ENCODE measurements around the gene SELENOP. TPM values are rescaled to one million over a fixed set of nuclear protein-coding genes. Genes with fewer than 3 reads are reported as not detected.

SELENOP gene
- total RNA-seq, 2 donors from 2014 or later = 0.16 to 0.34 TPM

- peak overlapping the region; percentile 31 for H3K27ac Mint-ChIP-seq
- H3K27me3 Mint-ChIP-seq (ENCODE audit: low read depth) = peaks cover 12% of the 10 kb centered on the region
- H3K9me3 Mint-ChIP-seq = no peaks in the 10 kb centered on the region
- ATAC-seq (replicated peaks in 1 of 2) = no peak
- H3K36me3 Mint-ChIP-seq (ENCODE audit: insufficient read depth in 2 of 2) = no peaks in the 10 kb centered on the region
- no peak for DNase-seq
- H3K4me1 Mint-ChIP-seq (ENCODE audit: low read depth) = no peaks in the 10 kb centered on the region
- no peak overlapping the region for H3K4me3 Mint-ChIP-seq
Observed at GRCh38 chr5:42767491-42768105, 44.1 kb downstream of the SELENOP start.

- no peaks in the 10 kb centered on the region for H3K36me3 Mint-ChIP-seq (ENCODE audit: insufficient read depth in 2 of 2)
- ATAC-seq (replicated peaks in 1 of 2) (no peak), DNase-seq (no peak)
- H3K9me3 Mint-ChIP-seq = no peaks in the 10 kb centered on the region
- peaks cover 13% of the 10 kb centered on the region for H3K27me3 Mint-ChIP-seq (ENCODE audit: low read depth)
- H3K4me1 Mint-ChIP-seq (ENCODE audit: low read depth) = peaks cover 10% of the 10 kb centered on the region
- no peak overlapping the region for H3K4me3 Mint-ChIP-seq
- no peak overlapping the region for H3K27ac Mint-ChIP-seq
Observed at GRCh38 chr5:42761791-42762190, 49.9 kb downstream of the SELENOP start.

GRCh38 chr5:42760426-42760825 lies 51.3 kb downstream of the SELENOP start:
- Mint-ChIP-seq H3K27ac (no peak overlapping the region), H3K4me1 (ENCODE audit: low read depth) (peaks cover 10% of the 10 kb centered on the region), H3K27me3 (ENCODE audit: low read depth) (peaks cover 6% of the 10 kb centered on the region), H3K9me3 (no peaks in the 10 kb centered on the region), H3K36me3 (ENCODE audit: insufficient read depth in 2 of 2) (no peaks in the 10 kb centered on the region), H3K4me3 (no peak overlapping the region)
- DNase-seq (no peak), ATAC-seq (replicated peaks in 1 of 2) (no peak)

- H3K36me3 Mint-ChIP-seq (ENCODE audit: insufficient read depth in 2 of 2) = no peaks in the 10 kb centered on the region
- ATAC-seq (replicated peaks in 1 of 2) = no peak
- H3K4me3 Mint-ChIP-seq = no peak overlapping the region
- no peaks in the 10 kb centered on the region for H3K9me3 Mint-ChIP-seq
- no peak overlapping the region for H3K27ac Mint-ChIP-seq
- peaks cover 10% of the 10 kb centered on the region for H3K4me1 Mint-ChIP-seq (ENCODE audit: low read depth)
- H3K27me3 Mint-ChIP-seq (ENCODE audit: low read depth) = peaks cover 6% of the 10 kb centered on the region
- no peak for DNase-seq
Observed at GRCh38 chr5:42759456-42759855, 52.2 kb downstream of the SELENOP start.

DNA sequence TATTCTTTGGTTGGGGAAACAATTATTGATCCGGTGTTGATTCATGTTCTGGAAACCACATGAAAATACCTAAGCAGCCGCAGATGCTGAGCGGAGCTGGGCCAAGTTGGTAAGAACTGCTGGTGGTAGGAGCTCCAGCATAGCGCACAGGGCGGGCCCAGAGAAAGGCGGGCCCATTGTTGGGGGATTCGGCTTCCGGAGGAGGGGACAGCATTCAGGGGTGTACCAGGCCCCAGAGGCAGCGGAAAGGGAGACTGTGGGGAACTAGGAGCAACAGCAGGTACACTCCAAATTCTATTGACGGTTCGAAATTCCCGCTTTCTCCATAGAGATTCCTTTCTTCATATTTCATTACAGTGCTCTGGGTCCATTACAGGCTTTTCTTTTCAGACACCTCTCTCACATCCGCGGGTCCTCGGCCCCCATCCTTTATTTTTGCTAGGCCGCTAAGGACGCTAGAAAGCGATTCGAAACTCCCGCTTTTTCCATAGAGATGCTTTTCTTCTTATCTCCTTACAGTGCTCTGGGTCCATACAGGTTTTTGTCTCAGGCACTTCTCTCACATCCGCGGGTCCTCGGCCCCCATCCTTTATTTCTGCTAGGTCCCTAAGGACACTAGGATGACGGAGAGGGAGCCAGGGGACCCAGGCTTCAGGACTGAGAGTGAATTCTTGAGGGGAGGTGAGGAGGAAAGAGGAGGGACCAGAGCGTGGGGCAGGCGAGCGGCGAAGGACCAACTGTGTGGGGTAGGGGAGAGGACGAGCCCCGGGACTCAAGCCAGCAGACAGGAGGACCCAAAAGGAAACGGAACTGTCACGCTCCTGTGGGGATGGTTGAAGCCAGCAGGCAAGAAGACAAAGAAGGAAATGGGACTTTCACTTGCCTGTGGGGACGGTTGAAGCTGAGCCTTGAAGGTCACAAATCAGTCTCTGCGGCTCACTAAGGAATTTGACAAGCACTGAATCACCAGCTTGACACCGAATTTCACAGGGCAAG lies 54.8 kb downstream of the SELENOP start, which contains the start of gene CCDC152:
Gene CCDC152 (plus strand): TSS at position 213 of the 996 bp plus-strand sequence. CDS start 2,304 bp downstream, outside the sequence.
- no peaks in the 10 kb centered on the region for H3K9me3 Mint-ChIP-seq
- peaks cover 10% of the 10 kb centered on the region for H3K4me1 Mint-ChIP-seq (ENCODE audit: low read depth)
- DNase-seq (peak; percentile 65 to 70), ATAC-seq (replicated peaks in 1 of 2) (peak; percentile 99)
- H3K36me3 Mint-ChIP-seq (ENCODE audit: insufficient read depth in 2 of 2) = no peaks in the 10 kb centered on the region
- peak within 1 kb of the TSS; percentile 89 to 91 for H3K4me3 Mint-ChIP-seq
- H3K27me3 Mint-ChIP-seq (ENCODE audit: low read depth) = peaks cover 6% of the 10 kb centered on the region
- H3K27ac Mint-ChIP-seq = peak within 1 kb of the TSS; percentile 39

DNA sequence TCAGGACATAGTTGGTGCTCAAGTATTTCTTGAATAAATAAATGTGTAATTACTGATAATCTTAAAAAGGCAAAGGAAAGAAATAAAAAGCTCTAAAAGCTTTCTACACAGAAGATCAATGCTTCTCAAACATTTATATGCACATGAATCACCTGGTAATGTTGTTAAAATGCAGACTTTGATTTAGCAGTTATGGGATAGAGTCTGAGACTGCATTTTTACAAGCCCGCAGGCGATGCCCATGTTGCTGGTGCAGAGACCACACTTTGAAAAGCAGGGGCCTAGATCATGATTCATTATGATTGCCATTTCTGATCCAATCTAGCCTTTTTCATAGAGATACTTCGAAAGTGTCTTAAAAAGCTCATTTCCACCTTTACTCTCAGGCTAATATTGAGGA lies 58.6 kb downstream of the SELENOP start:
- H3K27ac Mint-ChIP-seq = no peak overlapping the region

DNA sequence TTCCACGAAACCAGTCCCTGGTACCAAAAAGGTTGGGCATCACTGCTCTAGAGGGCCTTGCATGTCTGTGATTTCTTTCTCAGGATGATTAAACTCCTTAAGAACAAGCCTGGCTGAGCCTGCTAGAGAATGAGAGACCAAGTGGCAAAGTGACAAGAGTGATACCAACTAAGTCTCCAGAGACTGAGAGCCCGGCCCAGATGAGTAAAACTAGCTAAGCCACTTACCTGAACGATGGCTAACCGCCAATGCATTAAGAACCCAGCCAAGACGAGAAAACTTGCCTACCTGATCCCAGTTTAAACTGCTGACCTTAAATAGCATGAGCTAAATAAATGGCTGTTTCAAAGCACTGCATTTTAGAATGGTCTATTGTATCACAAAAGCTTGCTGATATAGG lies 60.6 kb downstream of the SELENOP start:
- Mint-ChIP-seq H3K27me3 (ENCODE audit: low read depth) (no peaks in the 10 kb centered on the region), H3K4me3 (no peak overlapping the region), H3K9me3 (peaks cover 0 to 1% of the 10 kb centered on the region in 2 donors), H3K4me1 (ENCODE audit: low read depth) (no peaks in the 10 kb centered on the region), H3K36me3 (ENCODE audit: insufficient read depth in 2 of 2) (no peaks in the 10 kb centered on the region), H3K27ac (no peak overlapping the region)
- DNase-seq (no peak), ATAC-seq (replicated peaks in 1 of 2) (no peak)

More for the DNA sequence above, 58.6 kb downstream of the SELENOP start:
- Mint-ChIP-seq H3K9me3 (peaks cover 0 to 1% of the 10 kb centered on the region in 2 donors), H3K4me3 (no peak overlapping the region), H3K4me1 (ENCODE audit: low read depth) (peaks cover 10% of the 10 kb centered on the region), H3K36me3 (ENCODE audit: insufficient read depth in 2 of 2) (no peaks in the 10 kb centered on the region), H3K27me3 (ENCODE audit: low read depth) (no peaks in the 10 kb centered on the region)
- ATAC-seq (replicated peaks in 1 of 2) (no peak), DNase-seq (no peak)

DNA sequence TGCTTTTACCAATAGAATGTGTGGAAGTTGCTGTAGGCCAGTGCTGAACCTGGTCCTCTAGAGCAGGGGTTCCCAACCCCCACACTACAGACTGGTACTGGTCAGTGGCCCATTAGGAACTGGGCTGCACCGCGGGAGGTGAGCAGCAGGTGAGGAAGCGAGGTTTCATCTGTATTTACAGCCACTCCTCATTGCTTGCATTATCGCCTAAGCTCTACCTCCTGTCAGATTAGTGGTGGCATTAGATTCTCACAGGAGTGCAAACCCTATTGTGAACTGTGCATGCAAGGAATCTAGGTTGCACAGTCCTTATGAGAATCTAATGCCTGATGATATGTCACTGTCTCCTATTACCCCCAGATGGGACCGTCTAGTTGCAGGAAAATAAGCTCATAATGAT lies 61.2 kb downstream of the SELENOP start:
- Mint-ChIP-seq H3K4me1 (ENCODE audit: low read depth) (no peaks in the 10 kb centered on the region), H3K36me3 (ENCODE audit: insufficient read depth in 2 of 2) (no peaks in the 10 kb centered on the region), H3K4me3 (no peak overlapping the region), H3K9me3 (peaks cover 0 to 1% of the 10 kb centered on the region in 2 donors), H3K27me3 (ENCODE audit: low read depth) (no peaks in the 10 kb centered on the region), H3K27ac (no peak overlapping the region)
- DNase-seq = no peak
- ATAC-seq (replicated peaks in 1 of 2) = no peak

Other genes with a start within 250 kb of the SELENOP start
- 10 to 100 TPM; 10.5 to 13.5 TPM for gene CCDC152, start 55.1 kb downstream of the SELENOP start, total RNA-seq
- gene ANXA2R, start 228.4 kb upstream of the SELENOP start, total RNA-seq = 10 to 100 TPM in 1 of 2 donors, 1 to 10 TPM in 1; 9.9 to 10.0 TPM